MM.1S (cell line): ENCODE results near the gene CFI.

ENCODE experiments used
- DNase-seq: peaks from one replicate; pipeline ENCODE4 v3.0.0-alpha.2; 2015
- H2AFZ ChIP-seq: fragments of 300-600 bp; sonication (generic); 2 replicates; pipeline ENCODE4 v1.6.0; 2016; ENCODE audit warnings: antibody characterized with exemption, low read length
- H3F3A ChIP-seq: fragments of 300-600 bp; sonication (generic); 2 replicates; pipeline ENCODE4 v1.6.1; 2016; ENCODE audit warnings: mild to moderate bottlenecking, antibody characterized with exemption, low read length, moderate library complexity, mixed read lengths; ENCODE audit not compliant: insufficient read depth
- H3K27ac ChIP-seq: fragments of 300-600 bp; sonication (generic); 2 replicates; pipeline ENCODE4 v1.5.1; 2016; ENCODE audit warnings: mild to moderate bottlenecking, low read length
- H3K27me3 ChIP-seq: fragments of 300-600 bp; sonication (generic); replicated peaks from 2 replicates; pipeline ENCODE4 v1.6.0; 2016; ENCODE audit warnings: low read length; ENCODE audit not compliant: insufficient read depth
- H3K36me3 ChIP-seq: fragments of 300-600 bp; sonication (generic); replicated peaks from 2 replicates; pipeline ENCODE4 v1.6.1; 2016; ENCODE audit warnings: mild to moderate bottlenecking, low read length, mixed read lengths; ENCODE audit not compliant: insufficient read depth
- H3K4me1 ChIP-seq: fragments of 300-600 bp; sonication (generic); 2 replicates; pipeline ENCODE4 v1.6.1; 2016; ENCODE audit warnings: low read length, mixed read lengths
- H3K4me2 ChIP-seq: fragments of 300-600 bp; sonication (generic); 2 replicates; pipeline ENCODE4 v1.6.0; 2016; ENCODE audit warnings: low read depth, low read length
- H3K4me3 ChIP-seq: fragments of 300-600 bp; sonication (generic); 2 replicates; pipeline ENCODE4 v1.5.1; 2016; ENCODE audit warnings: low read length, mixed read lengths
- H3K79me2 ChIP-seq: fragments of 300-600 bp; sonication (generic); 2 replicates; pipeline ENCODE4 v1.6.1; 2016; ENCODE audit warnings: mixed run types, low read length, mixed read lengths
- H3K9ac ChIP-seq: fragments of 300-600 bp; sonication (generic); 2 replicates; pipeline ENCODE4 v1.6.1; 2016; ENCODE audit warnings: low read length, mixed read lengths
- H3K9me2 ChIP-seq: fragments of 300-600 bp; sonication (generic); replicated peaks from 2 replicates; pipeline ENCODE4 v1.6.1; 2016; ENCODE audit warnings: mild to moderate bottlenecking, low read length, mixed read lengths; ENCODE audit not compliant: insufficient read depth
- H3K9me3 ChIP-seq: fragments of 300-600 bp; sonication (generic); replicated peaks from 2 replicates; pipeline ENCODE4 v1.6.1; 2016; ENCODE audit warnings: mild to moderate bottlenecking, low read length, mixed read lengths; ENCODE audit not compliant: insufficient read depth
- H4K20me1 ChIP-seq: fragments of 300-600 bp; sonication (generic); 2 replicates; pipeline ENCODE4 v1.6.1; 2016; ENCODE audit warnings: mild to moderate bottlenecking, low read length, moderate library complexity, mixed read lengths; ENCODE audit not compliant: insufficient read depth
- EZH2 ChIP-seq: fragments of 300-600 bp; sonication (generic); optimal IDR thresholded peaks from 2 replicates; pipeline ENCODE3; 2017; ENCODE audit warnings: low read depth, mild to moderate bottlenecking, antibody characterized with exemption, low read length, mixed read lengths
- EZH2phosphoT487 ChIP-seq: fragments of 300-600 bp; sonication (generic); IDR thresholded peaks from 2 replicates; pipeline ENCODE4 v1.6.1; 2018; ENCODE audit warnings: antibody characterized with exemption, low read length
- TF ChIP-seq, protein P1 (sequence below): fragments of 300-600 bp; sonication (generic); IDR thresholded peaks from 2 replicates; pipeline ENCODE4 v1.5.1; 2016; ENCODE audit warnings: antibody characterized with exemption, low read length, mixed read lengths

Gene CFI

DNA sequence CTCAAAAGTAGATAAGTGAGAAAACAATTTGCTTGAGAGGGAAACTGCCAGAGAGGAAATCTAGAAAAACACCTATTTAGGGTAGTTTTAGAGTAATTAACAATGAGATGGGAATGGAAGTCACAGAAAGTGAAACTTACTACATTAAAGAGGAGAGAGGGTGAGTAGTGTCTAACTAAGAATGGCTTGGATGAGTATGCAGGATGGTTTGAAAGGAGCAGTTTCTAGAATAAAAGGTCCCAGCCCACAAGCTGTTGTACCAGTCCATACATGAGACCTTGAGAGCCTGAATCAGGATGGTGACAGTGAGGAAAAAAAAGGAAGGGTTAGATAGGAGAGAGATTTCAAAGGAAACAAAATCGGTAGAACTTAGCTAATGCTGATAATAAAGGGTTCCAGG, 15.1 kb upstream of the CFI start:
- H3K9ac ChIP-seq = no peak overlapping the region
- peaks cover 40% of the 10 kb centered on the region for H3K79me2 ChIP-seq
- H3K36me3 ChIP-seq = peaks cover 5% of the 10 kb centered on the region; the same call in 1 of the 2 replicates
- no peaks in the 10 kb centered on the region for H3K9me2 ChIP-seq
- H3K27ac ChIP-seq = no peak overlapping the region
- H3K27me3 ChIP-seq = no peaks in the 10 kb centered on the region
- no peaks in the 10 kb centered on the region for H4K20me1 ChIP-seq
- DNase-seq = no peak
- 0 out of 2 replicates have a peak, but pooled peaks cover 8% of the 10 kb centered on the region for H3K4me1 ChIP-seq
- peak overlapping the region; percentile 62; the same call in 1 of the 2 replicates for H3K4me2 ChIP-seq
- H3K9me3 ChIP-seq = no peaks in the 10 kb centered on the region
- peaks cover 4% of the 10 kb centered on the region; the same call in 1 of the 2 replicates for H3F3A ChIP-seq
- H2AFZ ChIP-seq = no peak overlapping the region
- no peak overlapping the region; the same call in 1 of the 2 replicates for H3K4me3 ChIP-seq
- TF ChIP-seq EZH2phosphoT487 (no peak), EZH2 (no peak)
- TF ChIP-seq, protein P1, sequence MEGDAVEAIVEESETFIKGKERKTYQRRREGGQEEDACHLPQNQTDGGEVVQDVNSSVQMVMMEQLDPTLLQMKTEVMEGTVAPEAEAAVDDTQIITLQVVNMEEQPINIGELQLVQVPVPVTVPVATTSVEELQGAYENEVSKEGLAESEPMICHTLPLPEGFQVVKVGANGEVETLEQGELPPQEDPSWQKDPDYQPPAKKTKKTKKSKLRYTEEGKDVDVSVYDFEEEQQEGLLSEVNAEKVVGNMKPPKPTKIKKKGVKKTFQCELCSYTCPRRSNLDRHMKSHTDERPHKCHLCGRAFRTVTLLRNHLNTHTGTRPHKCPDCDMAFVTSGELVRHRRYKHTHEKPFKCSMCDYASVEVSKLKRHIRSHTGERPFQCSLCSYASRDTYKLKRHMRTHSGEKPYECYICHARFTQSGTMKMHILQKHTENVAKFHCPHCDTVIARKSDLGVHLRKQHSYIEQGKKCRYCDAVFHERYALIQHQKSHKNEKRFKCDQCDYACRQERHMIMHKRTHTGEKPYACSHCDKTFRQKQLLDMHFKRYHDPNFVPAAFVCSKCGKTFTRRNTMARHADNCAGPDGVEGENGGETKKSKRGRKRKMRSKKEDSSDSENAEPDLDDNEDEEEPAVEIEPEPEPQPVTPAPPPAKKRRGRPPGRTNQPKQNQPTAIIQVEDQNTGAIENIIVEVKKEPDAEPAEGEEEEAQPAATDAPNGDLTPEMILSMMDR = no peak

DNA sequence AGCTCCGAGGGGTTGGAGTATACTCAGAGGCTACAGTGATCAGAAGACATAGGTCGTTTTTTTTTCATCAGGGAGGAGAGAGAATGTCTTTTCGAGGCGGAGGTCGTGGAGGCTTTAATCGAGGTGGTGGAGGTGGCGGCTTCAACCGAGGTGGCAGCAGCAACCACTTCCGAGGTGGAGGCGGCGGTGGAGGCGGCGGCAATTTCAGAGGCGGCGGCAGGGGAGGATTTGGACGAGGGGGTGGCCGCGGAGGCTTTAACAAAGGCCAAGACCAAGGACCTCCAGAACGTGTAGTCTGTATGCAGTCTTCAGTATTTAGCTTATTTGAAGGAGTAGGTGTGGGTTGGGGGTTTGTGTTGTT, 14.3 kb upstream of the CFI start:
- H3K27ac ChIP-seq = peak overlapping the region; percentile 74; the same call in 1 of the 2 replicates
- DNase-seq = peak; percentile 13
- H3K27me3 ChIP-seq = no peaks in the 10 kb centered on the region
- H3K9ac ChIP-seq = peak overlapping the region; percentile 81
- peaks cover 4% of the 10 kb centered on the region; the same call in 1 of the 2 replicates for H3F3A ChIP-seq
- H3K79me2 ChIP-seq = peaks cover 38% of the 10 kb centered on the region
- H3K4me1 ChIP-seq = 0 out of 2 replicates have a peak, but pooled peaks cover 8% of the 10 kb centered on the region
- peak overlapping the region; percentile 74 for H2AFZ ChIP-seq
- no peaks in the 10 kb centered on the region for H3K9me2 ChIP-seq
- peak overlapping the region; percentile 90 for H3K4me3 ChIP-seq
- no peaks in the 10 kb centered on the region for H3K9me3 ChIP-seq
- peak overlapping the region; percentile 62 for H3K4me2 ChIP-seq
- no peaks in the 10 kb centered on the region for H4K20me1 ChIP-seq
- H3K36me3 ChIP-seq = peaks cover 5% of the 10 kb centered on the region; the same call in 1 of the 2 replicates
- TF ChIP-seq, protein P1 = no peak
- TF ChIP-seq EZH2phosphoT487 (no peak), EZH2 (no peak)

DNA sequence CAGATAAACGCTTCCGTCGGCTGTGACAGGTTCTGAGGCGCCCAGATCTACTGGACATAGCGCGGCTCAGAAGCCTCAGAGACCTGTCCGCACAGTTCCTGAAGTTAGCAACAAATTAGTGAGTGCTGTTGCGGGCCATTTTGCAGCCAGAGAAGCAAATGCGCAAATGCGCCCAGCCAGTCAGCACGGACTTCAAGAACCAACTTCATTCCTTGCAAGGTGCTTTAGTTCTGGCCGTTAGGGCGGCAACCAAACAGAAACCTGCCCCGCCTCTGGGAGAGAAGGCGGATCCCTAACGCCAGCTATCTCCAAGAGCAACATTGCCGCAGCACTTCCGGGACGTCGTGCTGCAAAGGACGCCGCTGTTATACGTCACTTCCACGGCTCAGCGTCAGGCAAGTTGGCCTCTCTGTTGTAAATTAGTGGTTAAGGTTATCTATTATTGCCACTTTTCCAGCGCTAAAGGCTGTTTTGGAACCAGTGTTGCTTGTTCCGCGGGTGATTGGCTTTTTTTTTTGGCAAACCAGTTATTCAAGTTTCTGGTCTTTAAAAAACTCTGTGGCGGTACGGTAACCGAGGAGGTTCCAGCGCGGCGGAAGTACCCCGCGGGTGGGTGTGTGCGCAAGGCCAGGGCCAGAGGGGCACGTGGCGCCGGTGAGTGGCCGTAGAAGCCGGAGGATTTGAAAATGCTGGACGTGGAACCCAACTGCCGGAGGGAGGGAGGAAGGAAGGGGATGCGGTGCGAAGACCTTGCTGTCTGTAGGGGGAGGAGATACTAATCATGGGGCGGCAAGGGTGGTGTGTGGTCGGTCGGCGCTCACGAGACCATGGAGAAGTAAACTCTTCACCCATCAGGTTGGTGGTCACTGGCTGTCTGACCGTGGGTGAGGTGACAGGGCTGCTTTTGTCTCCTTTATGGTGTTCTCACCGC, 13.6 kb upstream of the CFI start, which contains the start of gene GAR1:
Gene GAR1 (plus strand): TSS at position 612 of the 931 bp plus-strand sequence. CDS start 403 bp downstream, outside the sequence.
- peak within 1 kb of the TSS; percentile 81 for H3K9ac ChIP-seq

More for the DNA sequence above, 13.6 kb upstream of the CFI start, which contains the start of gene GAR1:
- Histone ChIP-seq H3K9me3 (no peaks in the 10 kb centered on the region), H3K36me3 (0 out of 2 replicates have a peak, but pooled peaks cover 5% of the 10 kb centered on the region), H3K4me1 (0 out of 2 replicates have a peak, but pooled peaks cover 8% of the 10 kb centered on the region), H4K20me1 (no peaks in the 10 kb centered on the region), H3K27ac (peak within 1 kb of the TSS; percentile 74; the same call in 1 of the 2 replicates), H3K4me2 (peak within 1 kb of the TSS; percentile 62), H3K4me3 (peak within 1 kb of the TSS; percentile 90), H3K27me3 (no peaks in the 10 kb centered on the region), H3F3A (peaks cover 4% of the 10 kb centered on the region; the same call in 1 of the 2 replicates), H3K9me2 (no peaks in the 10 kb centered on the region), H3K79me2 (peaks cover 37% of the 10 kb centered on the region), H2AFZ (peak within 1 kb of the TSS; percentile 74)
- peak; percentile 97 for DNase-seq
- no peak for TF ChIP-seq EZH2phosphoT487
- TF ChIP-seq, protein P1 = no peak
- TF ChIP-seq EZH2 = no peak
